HT1080 (cell line): Measurements from ENCODE around the gene NEFH. TPM values are rescaled to one million over a fixed set of nuclear protein-coding genes. Genes with fewer than 3 reads are reported as not detected.
A peak's percentile ranks its signal among the peaks of the same experiment; 100 is the strongest.
"Not testable (repeated sequence)": the region's sequence is repeated elsewhere in the genome, so short reads cannot be mapped to it uniquely, and the experiment has no call there.

Experiments
- DNase-seq: peaks from one replicate; pipeline ENCODE4 v3.0.0-alpha.2; 2015; ENCODE audit warnings: low read depth
- polyA plus RNA-seq, 2 experiments: library from polyadenylated mRNA; depleted of rRNA; stranded (reverse); fragments of >200 nt; gene quantifications; 2 replicates each; pipeline ENCODE4 v1.2.3, GENCODE V29; 2015
- total RNA-seq: library from RNA; depleted of rRNA; stranded (reverse); fragments of >200 nt; shearing (Covaris generic); gene quantifications from 2 replicates; pipeline ENCODE4 v1.2.3, GENCODE V29; 2014; rRNA removed

NEFH gene, protein sequence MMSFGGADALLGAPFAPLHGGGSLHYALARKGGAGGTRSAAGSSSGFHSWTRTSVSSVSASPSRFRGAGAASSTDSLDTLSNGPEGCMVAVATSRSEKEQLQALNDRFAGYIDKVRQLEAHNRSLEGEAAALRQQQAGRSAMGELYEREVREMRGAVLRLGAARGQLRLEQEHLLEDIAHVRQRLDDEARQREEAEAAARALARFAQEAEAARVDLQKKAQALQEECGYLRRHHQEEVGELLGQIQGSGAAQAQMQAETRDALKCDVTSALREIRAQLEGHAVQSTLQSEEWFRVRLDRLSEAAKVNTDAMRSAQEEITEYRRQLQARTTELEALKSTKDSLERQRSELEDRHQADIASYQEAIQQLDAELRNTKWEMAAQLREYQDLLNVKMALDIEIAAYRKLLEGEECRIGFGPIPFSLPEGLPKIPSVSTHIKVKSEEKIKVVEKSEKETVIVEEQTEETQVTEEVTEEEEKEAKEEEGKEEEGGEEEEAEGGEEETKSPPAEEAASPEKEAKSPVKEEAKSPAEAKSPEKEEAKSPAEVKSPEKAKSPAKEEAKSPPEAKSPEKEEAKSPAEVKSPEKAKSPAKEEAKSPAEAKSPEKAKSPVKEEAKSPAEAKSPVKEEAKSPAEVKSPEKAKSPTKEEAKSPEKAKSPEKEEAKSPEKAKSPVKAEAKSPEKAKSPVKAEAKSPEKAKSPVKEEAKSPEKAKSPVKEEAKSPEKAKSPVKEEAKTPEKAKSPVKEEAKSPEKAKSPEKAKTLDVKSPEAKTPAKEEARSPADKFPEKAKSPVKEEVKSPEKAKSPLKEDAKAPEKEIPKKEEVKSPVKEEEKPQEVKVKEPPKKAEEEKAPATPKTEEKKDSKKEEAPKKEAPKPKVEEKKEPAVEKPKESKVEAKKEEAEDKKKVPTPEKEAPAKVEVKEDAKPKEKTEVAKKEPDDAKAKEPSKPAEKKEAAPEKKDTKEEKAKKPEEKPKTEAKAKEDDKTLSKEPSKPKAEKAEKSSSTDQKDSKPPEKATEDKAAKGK
- not detected in 2 replicates for total RNA-seq
- not detected in 2 replicates for polyA plus RNA-seq (2015; cell fraction: cytosol; rRNA removed)
- not detected in 2 replicates for polyA plus RNA-seq (2015; cell fraction: nucleus; rRNA removed)

GRCh38 chr22:29479417-29480261 is at the start of gene NEFH:
NEFH (plus strand) TSS chr22:29480218; CDS start chr22:29480263, 45 bp downstream.
- DNase-seq = no peak

GRCh38 chr22:29431986-29432385 is 48.0 kb upstream of the NEFH start:
- DNase-seq = no peak

- DNase-seq = no peak
These were observed 46.2 kb upstream of the NEFH start for GRCh38 chr22:29433856-29434255.

- DNase-seq = no peak
These were observed 45.7 kb upstream of the NEFH start for GRCh38 chr22:29434288-29434687.

DNA sequence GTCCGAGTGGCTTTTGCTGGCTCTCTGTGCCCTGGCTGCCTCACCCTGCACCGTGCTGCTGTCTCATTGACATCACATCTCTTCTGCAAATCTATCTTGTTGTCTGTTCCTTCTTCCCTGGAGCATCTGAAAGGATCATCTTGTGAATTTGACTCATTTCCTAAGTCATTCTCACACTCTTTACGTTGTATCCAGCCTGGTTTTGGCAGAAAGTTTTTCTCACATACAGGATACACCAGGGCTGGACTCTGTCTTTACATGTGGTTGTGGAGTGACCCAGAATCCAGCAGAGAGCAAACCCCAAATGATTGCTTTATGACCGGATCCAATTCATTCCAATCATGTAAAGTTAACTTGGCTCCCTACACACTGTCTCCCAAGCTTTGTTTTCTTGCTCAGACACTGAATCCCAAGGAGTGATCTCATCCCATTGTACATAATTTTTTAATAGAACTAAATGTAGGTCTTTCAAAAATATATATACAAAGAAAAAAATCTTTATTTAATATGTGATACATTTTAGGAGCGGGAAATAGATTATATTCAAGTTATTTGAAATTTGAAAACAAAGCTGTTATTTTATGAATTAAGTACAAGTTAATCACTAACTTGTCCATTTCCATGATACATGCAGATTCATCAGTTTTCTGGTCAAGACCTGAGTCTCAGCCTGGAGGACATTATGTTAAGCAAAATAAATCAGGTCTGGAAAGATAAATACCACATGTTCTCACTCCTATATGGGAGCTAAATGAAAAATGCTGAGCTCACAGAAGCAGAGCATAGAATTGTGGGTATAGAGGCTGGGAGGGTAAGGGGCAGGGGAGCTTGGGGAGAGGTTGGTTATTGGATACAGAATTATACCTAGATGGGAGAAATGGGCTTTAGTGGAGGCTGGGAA is 44.5 kb upstream of the NEFH start:
- DNase-seq = peak; percentile 7

GRCh38 chr22:29438283-29438682 is 41.7 kb upstream of the NEFH start, which contains the start of gene RFPL1:
RFPL1 (plus strand) TSS chr22:29438583.
- not testable (repeated sequence) for DNase-seq

DNA sequence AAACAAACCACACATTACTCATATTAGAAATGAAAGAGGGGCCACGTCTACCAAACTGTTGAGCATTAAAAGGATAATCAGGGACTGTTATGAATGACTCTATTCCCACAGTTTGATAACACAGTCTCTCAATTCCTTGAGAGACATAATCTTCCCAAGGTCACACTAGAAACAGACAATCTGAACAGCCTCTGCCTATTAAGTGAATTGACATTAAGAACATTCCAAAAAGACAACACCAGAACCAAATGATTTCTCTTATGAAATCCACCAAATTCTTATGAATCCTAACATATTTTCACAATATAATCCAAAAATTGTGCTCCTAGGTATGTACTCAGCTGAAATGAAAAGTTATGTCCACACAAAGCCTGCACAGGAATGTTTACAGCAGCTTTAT is 37.0 kb upstream of the NEFH start:
- DNase-seq = no peak

DNA sequence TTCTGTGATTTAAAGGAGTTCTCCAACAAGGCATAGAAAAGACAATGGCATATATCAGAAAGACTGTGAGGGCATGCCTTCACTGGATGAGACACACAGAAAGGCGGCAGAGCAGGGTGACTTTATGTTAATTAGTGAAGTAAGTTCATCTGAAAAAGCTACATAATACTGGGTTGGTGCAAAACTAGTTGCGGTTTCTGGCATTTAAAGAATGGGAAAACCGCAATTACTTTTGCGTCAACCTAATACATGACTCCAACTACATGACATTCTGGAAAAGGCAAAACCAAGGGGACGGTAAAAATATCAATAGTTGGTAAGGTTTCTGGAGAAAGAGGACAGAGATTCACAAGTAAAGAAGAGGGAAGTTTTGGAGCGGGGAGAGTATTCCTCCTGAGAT is 36.6 kb upstream of the NEFH start:
- no peak for DNase-seq

DNA sequence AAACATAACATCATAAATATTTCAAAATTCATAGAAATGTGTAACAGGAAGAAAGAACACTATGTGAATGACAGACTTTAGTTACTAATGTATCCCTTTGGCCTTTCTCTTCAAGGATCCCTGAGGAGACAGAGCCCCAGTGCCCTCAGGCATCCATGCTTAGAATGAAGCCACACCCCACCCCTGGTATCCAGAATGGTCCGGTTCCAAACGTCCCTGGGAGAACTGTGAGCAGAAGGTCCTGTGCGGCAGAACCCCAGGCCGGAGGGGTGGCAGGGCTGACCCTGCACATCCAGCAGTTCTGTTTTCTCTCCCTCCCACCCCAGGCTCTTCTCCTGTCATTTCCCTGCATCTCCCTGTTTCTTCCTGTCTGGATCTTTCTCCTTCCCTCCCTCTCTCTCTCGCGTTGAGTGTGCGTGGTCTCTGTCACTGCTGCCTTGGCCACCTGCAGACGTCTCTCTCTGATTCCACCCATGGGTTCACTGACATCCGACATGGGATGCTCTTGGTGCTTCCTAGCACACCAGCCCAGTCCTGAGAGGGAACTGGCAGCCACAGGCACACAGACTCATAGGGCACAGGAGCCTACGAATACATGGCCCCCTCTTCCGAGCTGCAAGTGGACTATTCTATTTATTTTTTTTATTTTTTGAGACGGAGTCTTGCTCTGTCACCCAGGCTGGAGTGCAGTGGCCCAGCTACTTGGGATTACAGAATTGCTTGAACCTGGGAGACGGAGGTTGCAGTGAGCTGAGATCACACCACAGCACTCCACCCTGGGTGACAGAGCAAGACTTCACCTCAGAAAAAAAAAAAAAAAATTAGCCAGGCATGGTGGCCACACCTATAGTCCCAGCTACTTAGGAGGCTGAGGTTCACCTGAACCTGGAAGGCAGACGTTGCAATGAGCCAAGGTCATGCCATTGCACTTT is 35.9 kb upstream of the NEFH start:
- DNase-seq = no peak

- no peak for DNase-seq
These were observed 34.5 kb upstream of the NEFH start for GRCh38 chr22:29445508-29445907.

DNA sequence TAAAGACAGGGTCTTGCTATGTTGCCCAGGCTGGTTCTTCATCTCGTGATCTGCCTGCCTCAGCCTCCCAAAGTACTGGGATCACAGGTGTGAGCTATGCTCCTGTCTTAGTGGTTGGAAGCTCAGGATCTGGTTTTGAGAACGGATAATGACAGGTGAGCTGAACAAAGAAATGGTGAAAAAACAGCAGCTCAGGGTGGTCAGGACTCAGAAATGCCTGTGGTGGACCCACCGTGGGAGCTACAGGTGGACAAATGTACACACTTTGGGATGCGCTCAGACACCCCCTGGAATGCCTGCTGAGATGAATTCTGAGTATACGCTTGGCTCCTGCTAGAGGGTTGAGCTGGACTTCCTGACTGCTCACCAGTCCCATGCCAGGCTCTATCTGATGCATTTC is 32.1 kb upstream of the NEFH start:
- no peak for DNase-seq

DNA sequence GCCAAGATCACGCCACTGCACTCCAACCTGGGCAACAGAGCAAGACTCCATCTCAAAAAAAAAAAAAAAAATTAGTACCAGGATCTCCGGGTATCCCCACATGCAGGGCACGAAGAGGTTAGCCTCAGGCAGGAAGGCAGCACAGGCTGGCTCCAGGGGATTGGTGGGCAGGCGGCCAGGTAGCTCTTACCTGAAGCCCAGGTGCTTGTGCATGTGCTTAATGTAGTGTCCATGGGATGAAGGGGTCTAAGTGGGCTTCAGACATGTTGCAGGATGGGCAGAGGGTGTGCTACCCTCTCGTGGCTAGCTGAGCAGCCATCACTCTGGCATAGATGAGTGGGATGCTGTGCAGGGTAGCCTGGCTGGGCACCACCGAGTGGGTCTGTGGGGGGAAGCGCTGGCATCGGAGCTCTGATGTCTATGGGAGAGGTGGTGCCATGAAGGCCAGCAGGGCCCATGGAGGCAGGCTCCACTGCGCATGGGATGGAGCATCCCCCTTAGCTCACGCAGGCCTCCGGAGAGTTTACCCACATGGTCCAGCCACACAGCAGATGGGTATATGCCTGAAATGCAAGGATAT is 30.6 kb upstream of the NEFH start:
- DNase-seq = no peak

GRCh38 chr22:29450222-29450621 is 29.8 kb upstream of the NEFH start:
- no peak for DNase-seq

- DNase-seq = no peak
These were observed 28.2 kb upstream of the NEFH start for GRCh38 chr22:29451863-29452262.

- DNase-seq = no peak
These were observed 25.7 kb upstream of the NEFH start for GRCh38 chr22:29454276-29454675.

GRCh38 chr22:29456211-29456671 is 23.8 kb upstream of the NEFH start:
- DNase-seq = no peak

- DNase-seq = peak; percentile 55
These were observed 22.3 kb upstream of the NEFH start for GRCh38 chr22:29457730-29458129.

GRCh38 chr22:29458551-29458950 is 21.5 kb upstream of the NEFH start:
- no peak for DNase-seq
